Measurements from ENCODE around the gene UGT1A10. TPM values are rescaled to one million over a fixed set of nuclear protein-coding genes. Genes with fewer than 3 reads are reported as not detected.

Gene UGT1A10
- total and polyA plus RNA-seq, 2 of the 13 experiments (the other 11 are each of a cell fraction or from before 2014, with no cell fraction given) = not detected

- CTCF ChIA-PET (ENCODE audit: low intra/inter-chr PET ratio, low total read pairs) = no interaction called here
- in situ Hi-C loops (cut with HindIII; ENCODE audit: extremely low pct_ligation_motif_present, low pct_unique_long_range_greater_than_20kb) (no loop called here), intact Hi-C loops (cut with micrococcal nuclease; ENCODE audit: unreplicated experiment) (no loop called here)
- POLR2A ChIA-PET = no interaction called here
- DNase-seq (ENCODE audit: low spot score) (no peak), ATAC-seq (peak; percentile 45), FAIRE-seq (no peak)
- 53% methylated on average over 7 of the region's 7 CpGs for WGBS (ENCODE audit: low lambda C conversion rate)
- no peak overlapping the region for H3K4me2 ChIP-seq (ENCODE audit: low read depth, low read length)
- no peaks in the 10 kb centered on the region for H3K79me2 ChIP-seq (ENCODE audit: insufficient read depth, low read length)
- no peak overlapping the region for H3K4me3 ChIP-seq (replicated peaks in 1 of 3; ENCODE audit: insufficient read depth in 1 of 3, low read depth in 2 of 3, low read length in 3 of 3)
- peaks cover 2 to 50% of the 10 kb centered on the region in 2 experiments; a peak in 3 of 5 replicates for H3K27me3 ChIP-seq (ENCODE audit: control insufficient read depth in 1 of 2, insufficient read depth in 2 of 2, low read length in 2 of 2)
- H3K9ac ChIP-seq (ENCODE audit: insufficient read depth, low read depth, low read length) = no peak overlapping the region
- no peaks in the 10 kb centered on the region for H3K36me3 ChIP-seq (replicated peaks in 1 of 2; ENCODE audit: control insufficient read depth in 1 of 2, insufficient read depth in 2 of 2, low read length in 2 of 2)
- no peaks in the 10 kb centered on the region for H3K4me1 ChIP-seq (ENCODE audit: insufficient read depth, low read length)
- no peaks in the 10 kb centered on the region for H4K20me1 ChIP-seq (ENCODE audit: insufficient read depth, low read length)
- no peak overlapping the region for H3K27ac ChIP-seq (ENCODE audit: extremely low read length, insufficient read depth, low read length)
- no peaks in the 10 kb centered on the region for H3K9me3 ChIP-seq (ENCODE audit: low read length)
- no peak overlapping the region for H2AFZ ChIP-seq (ENCODE audit: low read length)
- no TSS peak for BruUV-seq (replicated peaks)
- TF ChIP-seq ZNF350 (CRISPR knock-in tag; IDR thresholded peaks at IDR 0.05; ENCODE audit: borderline replicate concordance, low read depth) (no peak), FOXJ3 (CRISPR knock-in tag; IDR thresholded peaks at IDR 0.05; ENCODE audit: borderline replicate concordance) (no peak), MAFG (CRISPR knock-in tag; IDR thresholded peaks at IDR 0.05) (no peak), ZNF609 (CRISPR knock-in tag; IDR thresholded peaks at IDR 0.05; ENCODE audit: borderline replicate concordance) (no peak), ZNF101 (CRISPR knock-in tag; IDR thresholded peaks at IDR 0.05; ENCODE audit: borderline replicate concordance, low read depth) (no peak), ZNF800 (CRISPR knock-in tag; IDR thresholded peaks at IDR 0.05) (no peak), SRSF1 (optimal IDR thresholded peaks at IDR 0.05; ENCODE audit: low read depth, low read length) (no peak), TBL1XR1 (IDR thresholded peaks at IDR 0.05; ENCODE audit: borderline replicate concordance, low read length, partially characterized antibody) (no peak), ZNF275 (CRISPR knock-in tag; IDR thresholded peaks at IDR 0.05; ENCODE audit: borderline replicate concordance) (no peak), NFKBIZ (CRISPR knock-in tag; IDR thresholded peaks at IDR 0.05) (no peak), CAMTA2 (CRISPR knock-in tag; IDR thresholded peaks at IDR 0.05; ENCODE audit: borderline replicate concordance) (no peak), KDM5B (CRISPR knock-in tag; IDR thresholded peaks at IDR 0.05; ENCODE audit: borderline replicate concordance) (no peak), MEIS2 (CRISPR knock-in tag; IDR thresholded peaks at IDR 0.05) (no peak), POLR2A (IDR thresholded peaks at IDR 0.05; ENCODE audit: insufficient read depth in 1 of 2, low read depth in 2 of 2, low read length in 2 of 2) (no peak), ZNF207 (IDR thresholded peaks at IDR 0.05; ENCODE audit: borderline replicate concordance) (no peak), ZNF563 (CRISPR knock-in tag; IDR thresholded peaks at IDR 0.05) (no peak)
Observed at GRCh38 chr2:233800208-233800607, 164.0 kb downstream of the UGT1A10 start.
